Esophagus (tissue), 2 donors: ENCODE data around the gene HNF1B. TPM values are rescaled to one million over a fixed set of nuclear protein-coding genes. Genes with fewer than 3 reads are reported as not detected.
"Not testable (repeated sequence)": the region's sequence is repeated elsewhere in the genome, so short reads cannot be mapped to it uniquely, and the experiment has no call there.

Experiments used
- H3K27ac ChIP-seq, 2 donors: one replicate each; pipeline ENCODE4 v1.5.1; 2013; ENCODE audit warnings: low read depth in 2 of 2, mild to moderate bottlenecking in 2 of 2, inconsistent platforms in 1 of 2, low read length in 1 of 2, moderate library complexity in 1 of 2
- H3K27me3 ChIP-seq, 2 donors: one replicate each; pipeline ENCODE4 v1.6.1; 2013; ENCODE audit warnings: low read length in 2 of 2, control low read depth in 1 of 2, mild to moderate bottlenecking in 1 of 2; ENCODE audit not compliant: insufficient read depth in 2 of 2, control insufficient read depth in 1 of 2
- H3K36me3 ChIP-seq, 2 donors: one replicate each; pipeline ENCODE4 v1.6.1; 2013; ENCODE audit warnings: low read length in 1 of 2; ENCODE audit not compliant: control insufficient read depth in 2 of 2, insufficient read depth in 2 of 2
- H3K4me1 ChIP-seq, 2 donors: one replicate each; pipeline ENCODE4 v1.6.1; 2013; ENCODE audit warnings: low read length in 1 of 2; ENCODE audit not compliant: control insufficient read depth in 2 of 2, insufficient read depth in 2 of 2
- H3K4me3 ChIP-seq, 2 donors: one replicate each; pipeline ENCODE4 v1.5.1; 2013; ENCODE audit warnings: low read length in 2 of 2, mild to moderate bottlenecking in 2 of 2, low read depth in 1 of 2, moderate library complexity in 1 of 2
- H3K9me3 ChIP-seq, 2 donors: one replicate each; pipeline ENCODE4 v1.6.1; 2013; ENCODE audit warnings: mild to moderate bottlenecking in 2 of 2, low read depth in 1 of 2, low read length in 1 of 2, moderate library complexity in 1 of 2; ENCODE audit not compliant: control insufficient read depth in 2 of 2, insufficient read depth in 1 of 2
- WGBS, 2 donors: extraction: QIAGEN DNeasy Blood & Tissue Kit; methylation state at CpG; one replicate each; pipeline ENCODE4 v1.1.7; 2013; 5-methylcytosine and 5-hydroxymethylcytosine counted together
- polyA plus RNA-seq, 2 donors: library from polyadenylated mRNA; stranded (reverse); fragments of 200-250 nt; gene quantifications; one replicate each; pipeline ENCODE4 v1.2.3, GENCODE V29; 2013
- donor health status: healthy with polysubstance abuse.
- donor health status: Bipolar disorder and iron deficiency.

HNF1B gene
- polyA plus RNA-seq, 2 donors, result 0.01 TPM; not detected in 1

GRCh38 chr17:37683454-37683984, 61.3 kb downstream of the HNF1B start:
- Histone ChIP-seq H3K4me3 (no peak overlapping the region), H3K27ac (no peak overlapping the region), H3K4me1 (no peaks in the 10 kb centered on the region), H3K9me3 (peaks cover 0 to 1% of the 10 kb centered on the region in 2 donors), H3K27me3 (no peaks in the 10 kb centered on the region), H3K36me3 (no peaks in the 10 kb centered on the region)
- WGBS, 2 donors, result 54 to 55% methylated on average over 9 of the region's 9 CpGs

GRCh38 chr17:37682007-37682406, 62.9 kb downstream of the HNF1B start:
- no peaks in the 10 kb centered on the region for H3K36me3 ChIP-seq
- H3K27ac ChIP-seq, result no peak overlapping the region
- peaks cover 0 to 3% of the 10 kb centered on the region in 2 donors for H3K9me3 ChIP-seq
- H3K27me3 ChIP-seq, result no peaks in the 10 kb centered on the region
- no peaks in the 10 kb centered on the region for H3K4me1 ChIP-seq
- no peak overlapping the region for H3K4me3 ChIP-seq
- WGBS, 2 donors, result 89 to 91% methylated on average over 3 of the region's 3 CpGs

- not testable (repeated sequence) for H3K4me1 ChIP-seq, H3K9me3 ChIP-seq
- WGBS, 2 donors, result 92 to 94% methylated on average over 1 of the region's 2 CpGs
These were observed 64.9 kb downstream of the HNF1B start for GRCh38 chr17:37679995-37680394.

GRCh38 chr17:37678036-37678435, 66.8 kb downstream of the HNF1B start:
- H3K27ac ChIP-seq, result no peak overlapping the region
- H3K4me1 ChIP-seq, result no peaks in the 10 kb centered on the region
- no peaks in the 10 kb centered on the region for H3K36me3 ChIP-seq
- H3K4me3 ChIP-seq, result no peak overlapping the region
- WGBS, 2 donors, result 78 to 93% methylated on average over 1 of the region's 1 CpG
- peaks cover 0 to 3% of the 10 kb centered on the region in 2 donors for H3K9me3 ChIP-seq
- H3K27me3 ChIP-seq, result no peaks in the 10 kb centered on the region

More at GRCh38 chr17:37679995-37680394, 64.9 kb downstream of the HNF1B start:
- not testable (repeated sequence) for H3K36me3 ChIP-seq, H3K27ac ChIP-seq, H3K27me3 ChIP-seq, H3K4me3 ChIP-seq

- no peaks in the 10 kb centered on the region for H3K27me3 ChIP-seq
- H3K9me3 ChIP-seq, result peaks cover 0 to 3% of the 10 kb centered on the region in 2 donors
- no peak overlapping the region for H3K27ac ChIP-seq
- no peak overlapping the region for H3K4me3 ChIP-seq
- no peaks in the 10 kb centered on the region for H3K36me3 ChIP-seq
- WGBS, 2 donors, result 67 to 83% methylated on average over 1 of the region's 1 CpG
- no peaks in the 10 kb centered on the region for H3K4me1 ChIP-seq
These were observed 67.8 kb downstream of the HNF1B start for GRCh38 chr17:37677021-37677420.

GRCh38 chr17:37676115-37676925, 68.5 kb downstream of the HNF1B start:
- Histone ChIP-seq H3K4me3 (no peak overlapping the region), H3K36me3 (no peaks in the 10 kb centered on the region), H3K4me1 (no peaks in the 10 kb centered on the region), H3K27ac (no peak overlapping the region), H3K27me3 (no peaks in the 10 kb centered on the region), H3K9me3 (peaks cover 0 to 3% of the 10 kb centered on the region in 2 donors)
- 30 to 45% methylated on average over 7 of the region's 7 CpGs for WGBS, 2 donors

GRCh38 chr17:37674511-37674910, 70.3 kb downstream of the HNF1B start:
- Histone ChIP-seq H3K4me1 (no peaks in the 10 kb centered on the region), H3K4me3 (no peak overlapping the region), H3K27me3 (no peaks in the 10 kb centered on the region), H3K36me3 (no peaks in the 10 kb centered on the region), H3K9me3 (peaks cover 0 to 3% of the 10 kb centered on the region in 2 donors), H3K27ac (no peak overlapping the region)
- 38 to 47% methylated on average over 1 of the region's 1 CpG for WGBS, 2 donors

- Histone ChIP-seq H3K4me3 (no peak overlapping the region), H3K27ac (no peak overlapping the region), H3K27me3 (no peaks in the 10 kb centered on the region), H3K4me1 (no peaks in the 10 kb centered on the region), H3K9me3 (no peaks in the 10 kb centered on the region), H3K36me3 (no peaks in the 10 kb centered on the region)
- 93 to 99% methylated on average over 2 of the region's 2 CpGs for WGBS, 2 donors
These were observed 71.5 kb downstream of the HNF1B start for GRCh38 chr17:37673386-37673785.

- Histone ChIP-seq H3K27ac (no peak overlapping the region), H3K9me3 (no peaks in the 10 kb centered on the region), H3K4me1 (no peaks in the 10 kb centered on the region), H3K27me3 (no peaks in the 10 kb centered on the region), H3K4me3 (no peak overlapping the region), H3K36me3 (no peaks in the 10 kb centered on the region)
- 78 to 79% methylated on average over 3 of the region's 3 CpGs for WGBS, 2 donors
These were observed 72.2 kb downstream of the HNF1B start for GRCh38 chr17:37672548-37673078.
